Hematopoietic multipotent progenitor cell treated with erythropoietin and hydrocortisone succinate and interleukin-3 and kit ligand, for 4 days (in vitro differentiated cells): ENCODE data around the gene AP4E1.
"Not testable (repeated sequence)": the region's sequence is repeated elsewhere in the genome, so short reads cannot be mapped to it uniquely, and the experiment has no call there.

Experiments used
- DNase-seq: peaks from one replicate; pipeline ENCODE4 v3.0.0-alpha.2; 2015

AP4E1 gene

DNA sequence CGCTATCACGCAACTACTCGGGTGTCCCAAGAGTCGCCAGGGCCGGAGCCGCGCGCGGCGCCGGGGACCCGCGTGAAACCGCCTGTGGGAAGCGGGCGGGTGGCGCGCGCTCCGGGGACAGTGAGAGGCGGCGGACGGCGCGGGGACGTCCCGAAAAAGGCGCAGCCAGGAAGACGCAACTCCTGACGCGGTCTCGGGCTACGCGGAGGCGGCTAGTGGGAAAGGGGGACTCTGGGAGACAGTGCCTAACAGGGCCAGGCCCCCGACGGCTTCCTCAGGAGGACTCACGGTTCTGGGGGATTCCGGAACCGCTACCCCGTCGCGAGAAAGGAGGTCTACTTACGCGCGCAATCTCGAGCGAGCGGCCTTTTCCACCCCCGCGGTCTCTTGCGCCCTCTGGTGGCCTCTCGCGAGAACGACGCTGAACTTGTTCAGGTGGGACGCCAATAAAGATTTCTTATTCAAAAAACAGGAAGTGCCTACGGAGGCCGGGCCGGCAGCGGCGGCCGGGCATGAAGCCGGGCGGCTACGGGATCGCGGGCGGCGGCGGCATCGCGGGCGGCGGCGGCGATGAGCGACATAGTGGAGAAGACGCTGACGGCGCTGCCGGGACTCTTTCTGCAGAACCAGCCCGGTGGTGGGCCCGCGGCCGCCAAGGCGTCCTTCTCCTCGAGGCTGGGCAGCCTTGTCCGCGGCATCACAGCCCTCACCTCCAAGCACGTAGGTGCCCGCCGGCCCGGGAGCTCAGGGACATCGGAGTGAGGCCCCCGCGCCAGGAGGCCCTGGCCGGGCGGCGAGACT, at the start of gene AP4E1:
Gene AP4E1, plus strand, starts transcription at position 475 of the 801 bp plus-strand sequence. Its CDS starts 96 bp downstream, at position 571.
- peak; percentile 97 for DNase-seq

DNA sequence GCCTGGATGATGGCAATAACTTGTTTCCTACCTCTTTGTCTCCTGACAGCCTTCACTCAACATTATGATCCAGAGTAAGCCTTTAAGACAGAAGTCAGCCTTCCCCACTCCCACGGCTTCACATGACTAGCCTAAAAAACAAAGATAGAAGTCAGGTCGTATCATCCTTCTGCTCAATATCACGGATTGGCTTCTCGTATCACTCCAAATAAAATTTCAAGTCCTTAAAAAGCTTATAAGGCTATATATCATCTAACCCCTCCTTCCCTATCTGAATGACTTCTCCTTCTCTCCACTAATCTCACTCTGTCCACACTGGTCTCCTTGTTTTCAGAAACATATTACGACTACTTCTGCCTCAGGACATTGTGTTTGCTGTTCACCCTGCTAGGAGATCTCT, 47.7 kb upstream of the AP4E1 start:
- DNase-seq: no peak

DNA sequence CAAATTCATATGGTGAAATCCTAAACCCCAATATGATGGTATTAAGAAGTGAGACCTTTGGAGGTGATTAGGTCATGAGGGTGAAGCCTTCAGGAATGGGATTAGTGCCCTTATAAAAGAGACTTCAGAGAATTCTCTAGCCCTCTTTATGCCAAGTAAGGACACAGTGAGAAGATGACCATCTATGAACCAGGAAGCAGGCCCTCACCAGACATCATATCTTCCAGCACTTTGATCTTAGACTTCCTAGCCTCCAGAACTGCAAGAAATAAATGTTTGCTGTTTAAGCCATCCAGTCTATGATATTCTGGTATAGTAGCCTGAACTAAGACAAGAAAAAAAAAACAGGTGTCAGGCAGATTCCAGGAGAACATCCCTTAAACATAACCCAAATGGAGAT, 45.9 kb upstream of the AP4E1 start:
- no peak for DNase-seq

DNA sequence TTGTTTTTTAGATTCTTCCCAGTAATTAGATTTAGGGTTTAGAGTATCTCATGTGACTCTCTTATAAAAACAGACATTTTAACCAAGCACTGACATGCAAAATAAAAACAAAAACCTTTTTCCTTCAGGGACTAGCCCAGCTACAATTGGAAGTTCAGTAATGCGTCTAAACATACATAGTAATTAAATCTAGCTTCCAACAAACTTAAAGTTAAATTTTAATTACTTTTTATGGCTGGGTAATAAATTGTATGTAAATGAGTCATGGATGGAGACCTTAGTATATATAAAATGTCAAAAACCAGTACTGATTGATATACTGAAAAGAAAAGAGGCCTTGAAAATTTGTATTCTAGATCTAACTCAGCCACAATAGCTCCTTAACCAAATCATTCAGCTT, 43.6 kb upstream of the AP4E1 start:
- DNase-seq: no peak

DNA sequence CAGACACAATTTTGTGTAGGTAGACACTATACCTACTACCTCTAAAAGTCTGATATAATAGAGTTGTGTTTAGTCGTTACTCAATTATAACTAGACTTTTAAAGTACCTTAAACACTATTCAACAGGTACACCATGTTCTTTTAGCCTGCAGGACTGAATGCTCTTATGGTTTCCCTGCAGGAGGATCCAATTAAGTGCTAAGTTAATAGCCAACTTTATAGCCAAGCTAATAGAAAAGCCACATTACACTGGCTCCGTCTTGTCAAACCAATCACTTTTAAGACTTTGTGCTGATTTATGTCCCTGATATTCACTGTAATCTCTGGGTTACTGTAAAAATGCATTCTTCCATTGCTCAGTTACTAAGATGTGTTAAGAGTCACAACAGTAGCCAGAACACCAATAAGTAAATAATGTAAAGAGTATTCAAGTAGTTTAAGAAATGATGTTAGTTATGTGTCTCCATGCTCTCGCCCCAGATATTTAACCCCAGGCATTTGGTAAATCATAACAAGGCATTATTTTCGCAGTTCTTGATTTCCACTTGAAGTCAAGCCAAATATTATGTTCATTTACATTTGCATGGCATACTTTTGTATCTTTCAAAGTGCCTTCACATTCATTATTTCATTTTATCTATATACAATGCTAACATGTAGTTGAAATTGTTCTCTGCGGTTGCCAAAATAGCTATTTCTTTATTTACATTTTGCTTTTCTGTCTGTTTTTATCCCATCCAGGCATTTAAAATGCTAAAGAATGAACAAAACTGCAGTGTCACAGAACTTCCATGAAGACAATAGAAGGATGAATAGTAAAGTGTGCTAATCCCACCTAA, 42.7 kb upstream of the AP4E1 start:
- DNase-seq: no peak

DNA sequence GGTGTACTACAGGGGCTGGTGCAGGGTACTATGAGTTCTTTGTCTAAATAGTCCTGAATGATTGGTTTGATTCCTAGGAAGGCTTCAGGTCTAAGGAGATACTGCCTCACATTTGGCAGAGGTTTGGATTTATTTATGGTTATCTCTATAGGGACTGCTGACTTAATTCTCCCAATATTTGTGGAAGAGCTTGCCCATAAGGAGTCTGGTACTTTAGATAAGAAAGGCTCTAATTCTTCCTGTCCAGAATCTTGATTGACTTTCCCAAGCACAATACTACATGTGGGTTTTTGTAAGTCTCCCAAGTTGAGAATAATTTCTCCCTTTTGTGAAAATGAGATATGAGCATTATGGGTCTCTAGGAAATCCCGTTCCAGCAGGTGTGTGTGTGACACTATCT, 36.7 kb upstream of the AP4E1 start:
- DNase-seq: peak; percentile 33

DNA sequence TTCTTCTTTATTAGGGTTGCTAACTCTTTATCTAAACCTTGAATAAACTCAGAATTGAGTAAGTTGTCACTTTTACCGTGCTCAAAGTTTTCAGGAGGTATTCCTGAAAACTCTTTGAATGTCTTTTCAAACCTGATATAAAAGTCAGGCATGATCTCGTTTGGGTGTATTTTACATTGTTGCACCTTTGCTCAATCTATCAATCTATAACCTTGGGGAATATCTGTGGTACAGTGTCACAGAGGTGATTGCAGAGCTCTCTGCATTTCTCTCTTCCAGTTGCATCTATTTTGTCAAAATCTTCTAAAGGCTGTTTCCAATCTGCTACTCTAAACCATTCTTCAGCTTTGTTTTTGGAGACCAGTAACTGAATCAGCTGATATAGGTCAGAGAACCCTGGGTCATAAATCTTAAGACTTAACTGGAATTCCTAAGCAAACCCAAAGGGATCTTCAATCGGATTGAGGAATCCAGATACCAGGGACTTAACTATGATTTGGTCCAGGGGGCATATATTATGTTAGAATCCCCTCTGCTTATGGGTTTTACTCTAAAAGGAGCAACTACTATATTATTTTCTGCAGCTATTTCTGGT, 35.6 kb upstream of the AP4E1 start:
- no peak for DNase-seq

DNA sequence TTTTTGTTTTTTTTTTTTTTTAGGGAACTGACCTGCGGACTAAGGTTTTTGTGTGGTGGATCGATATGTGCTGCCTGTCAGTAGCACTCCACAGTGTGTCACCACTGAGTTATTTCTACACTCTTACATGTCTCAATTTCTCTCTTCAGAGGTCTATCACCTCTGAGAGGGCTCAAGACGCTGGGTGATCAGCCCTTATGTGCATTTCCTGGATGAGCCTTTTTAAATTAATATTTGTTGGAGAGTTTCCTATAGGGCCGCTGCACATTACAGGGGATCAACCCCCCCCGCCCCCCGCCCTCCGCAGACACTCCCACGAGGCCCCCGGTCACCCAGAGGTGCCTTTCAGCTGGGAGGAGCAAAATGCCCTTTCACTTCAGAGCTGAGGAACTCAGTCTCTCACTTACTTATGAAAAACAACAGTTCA, 34.5 kb upstream of the AP4E1 start:
- DNase-seq: peak; percentile 57

DNA sequence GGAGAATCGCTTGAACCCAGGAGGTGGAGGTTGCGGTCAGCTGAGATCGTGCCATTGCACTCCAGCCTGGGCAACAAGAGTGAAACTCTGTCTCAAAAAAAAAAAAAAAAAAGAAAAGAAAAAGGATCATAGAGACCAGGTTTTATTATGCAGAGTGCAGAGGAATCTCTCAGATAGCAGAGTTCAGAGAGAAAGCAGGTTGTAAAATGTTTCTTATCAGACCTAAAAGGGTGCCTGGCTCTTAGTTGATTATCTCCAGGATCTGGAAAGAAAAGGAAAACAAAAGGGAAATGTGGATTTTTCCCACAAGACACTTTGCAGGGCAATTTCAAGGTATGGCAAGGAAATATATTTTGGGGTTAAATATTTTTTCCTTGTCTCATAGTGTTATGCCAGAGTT, 33.2 kb upstream of the AP4E1 start:
- DNase-seq: not testable (repeated sequence)

DNA sequence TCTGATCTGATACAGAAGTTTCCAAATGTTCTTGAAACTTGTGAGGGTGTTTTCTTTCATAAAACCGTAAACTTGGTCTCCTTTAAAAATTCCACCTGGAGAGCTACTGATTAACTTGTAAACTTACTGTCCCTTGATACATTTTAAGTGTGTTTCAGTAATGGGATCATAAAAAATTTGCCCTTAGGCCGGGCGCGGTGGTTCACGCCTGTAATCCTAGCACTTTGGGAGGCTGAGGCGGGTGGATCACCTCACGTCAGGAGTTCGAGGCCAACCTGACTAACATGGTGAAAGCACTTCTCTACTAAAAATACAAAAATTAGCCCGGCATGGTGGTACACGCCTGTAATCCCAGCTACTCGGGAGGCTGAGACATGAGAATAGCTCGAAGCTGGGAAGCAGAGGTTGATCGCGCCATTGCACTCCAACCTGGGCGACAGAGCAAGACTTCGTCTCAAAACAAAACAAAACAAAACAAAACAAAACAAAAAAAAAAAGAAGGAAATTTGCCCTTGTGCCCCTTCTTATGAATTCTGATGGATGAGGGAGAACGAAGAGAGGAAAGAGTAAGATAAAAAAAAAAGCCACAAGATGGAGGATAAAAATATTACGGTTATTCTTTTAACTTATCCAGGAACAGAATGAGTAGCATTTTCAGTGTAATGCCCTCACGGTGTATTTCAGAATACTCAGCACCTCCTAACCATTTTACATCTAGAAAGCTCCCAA, 32.1 kb upstream of the AP4E1 start:
- DNase-seq: no peak

DNA sequence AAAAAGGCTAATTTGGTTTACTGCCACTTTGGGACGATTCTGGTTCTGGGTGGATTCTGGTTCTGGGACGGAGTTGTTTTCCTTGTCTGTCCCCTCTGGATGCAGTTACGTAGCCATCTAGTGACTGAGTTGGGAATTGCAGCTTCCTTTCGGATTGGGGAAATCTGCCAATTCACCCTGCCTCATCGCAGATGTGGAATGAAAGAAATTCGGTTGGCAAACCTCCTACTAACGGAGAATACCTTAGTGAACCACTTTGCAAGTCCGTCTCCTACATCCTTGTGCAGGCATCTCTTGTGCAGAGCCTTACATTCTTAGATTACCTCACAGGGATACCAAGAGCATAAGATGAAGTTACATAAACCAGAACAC, 31.5 kb upstream of the AP4E1 start:
- DNase-seq: peak; percentile 91

DNA sequence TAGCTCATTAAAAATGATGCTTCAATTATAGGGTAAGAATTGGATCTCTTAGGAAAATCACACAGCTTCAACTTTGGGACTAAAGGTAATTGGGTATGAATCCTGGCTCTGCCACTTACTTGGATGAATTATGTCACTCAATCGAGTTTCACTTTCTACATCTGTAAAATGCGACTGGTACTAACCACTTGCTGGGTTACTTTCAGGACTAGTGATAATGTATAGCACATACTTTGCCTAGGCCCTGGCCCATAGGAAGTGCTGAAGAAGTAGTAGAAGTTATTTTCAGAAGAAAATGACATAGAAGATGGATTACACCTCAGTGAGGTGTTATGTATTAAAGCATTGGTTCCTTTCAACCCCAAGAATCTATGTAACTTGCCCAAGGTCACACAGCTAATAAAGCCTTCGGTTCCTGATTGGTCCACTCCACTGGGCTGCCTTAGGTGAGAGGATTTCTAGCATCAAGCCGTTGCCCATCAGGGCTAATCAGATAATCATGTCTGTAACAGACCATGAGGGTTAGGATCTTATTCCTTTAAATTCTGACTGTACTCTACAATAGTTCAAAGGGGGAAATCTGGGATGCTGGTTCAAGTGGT, 29.4 kb upstream of the AP4E1 start:
- DNase-seq: no peak

DNA sequence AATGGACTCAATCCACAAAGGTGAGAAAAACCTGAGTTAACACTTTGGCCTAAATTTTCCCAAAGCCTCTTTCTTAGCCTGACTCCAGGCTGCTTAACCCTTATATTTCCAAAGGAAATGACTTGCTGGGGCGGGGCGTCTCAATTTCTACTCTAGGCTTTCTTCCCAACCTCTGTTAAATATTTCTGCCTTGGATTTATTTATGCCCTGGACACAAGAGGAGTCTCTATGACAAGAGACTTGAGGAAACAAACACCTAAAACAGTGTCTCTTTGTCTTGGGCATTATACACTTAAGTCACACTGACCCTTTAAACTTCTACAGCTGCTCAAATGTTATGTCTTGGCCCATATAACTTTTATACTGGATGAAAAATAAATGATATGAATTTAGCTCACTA, 28.3 kb upstream of the AP4E1 start:
- no peak for DNase-seq

DNA sequence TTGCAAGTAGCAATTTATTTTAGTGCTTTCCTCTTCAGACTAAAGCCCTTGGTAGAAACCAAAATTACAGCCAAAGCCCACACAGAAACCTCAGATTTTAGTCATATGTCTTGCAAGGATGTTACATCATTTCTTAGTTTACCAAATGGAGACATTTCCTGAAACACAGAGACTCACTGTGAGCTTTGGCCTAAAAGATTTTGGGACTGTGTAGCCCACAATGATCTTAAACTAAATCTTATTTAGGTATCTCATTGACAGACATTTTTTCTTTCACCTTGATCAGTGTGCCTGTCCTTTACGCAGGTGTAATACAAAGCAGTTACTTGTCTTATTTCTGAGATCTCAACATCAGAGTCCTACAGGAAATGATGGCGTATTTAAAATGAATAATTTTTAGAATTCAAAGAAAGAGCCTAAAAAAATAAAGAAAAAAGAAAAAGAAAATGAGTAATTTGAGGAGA, 27.8 kb upstream of the AP4E1 start:
- DNase-seq: peak; percentile 57

DNA sequence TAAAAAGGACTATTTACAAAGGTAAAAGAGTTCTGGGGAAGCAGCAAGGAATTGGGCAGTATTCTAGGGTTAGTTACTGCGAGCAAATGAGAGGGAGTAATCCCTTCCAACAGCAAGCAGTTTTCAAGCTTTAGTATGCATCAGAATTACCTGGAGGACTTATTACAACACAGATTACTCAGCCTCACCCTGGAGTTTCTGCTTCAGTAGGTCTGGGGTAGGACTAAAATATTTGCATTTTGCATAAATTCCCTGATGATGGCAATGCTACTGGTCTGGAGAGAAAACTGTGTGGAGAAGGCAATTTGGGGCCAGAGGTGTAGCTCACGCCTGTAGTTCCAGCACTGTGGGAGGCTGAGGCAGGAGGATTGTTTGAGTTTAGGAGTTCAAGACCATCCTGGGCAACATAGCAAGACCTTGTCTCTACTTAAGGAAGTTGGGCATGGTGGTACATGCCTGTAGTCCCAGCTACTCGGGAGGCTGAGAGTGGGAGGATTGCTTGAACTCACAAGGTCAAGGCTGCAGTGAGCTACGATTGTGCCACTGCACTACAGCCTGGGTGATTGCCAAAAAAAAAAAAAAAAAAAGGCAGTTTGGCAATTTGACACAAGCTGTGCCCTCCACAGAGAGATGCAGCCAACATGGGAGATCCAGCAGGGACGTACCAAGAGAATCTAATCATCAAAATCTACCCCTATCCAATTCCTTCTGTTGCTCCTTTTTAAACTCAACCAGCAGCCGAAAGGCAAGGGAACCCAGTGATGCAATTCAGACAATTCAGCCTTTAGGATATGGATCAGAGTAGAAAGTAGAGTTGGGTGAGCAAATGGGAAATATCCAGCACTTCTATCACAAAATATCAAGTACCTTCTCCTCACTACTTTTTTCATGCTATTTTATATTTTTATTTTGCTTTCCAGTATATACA, 27.1 kb upstream of the AP4E1 start:
- peak; percentile 26 for DNase-seq

DNA sequence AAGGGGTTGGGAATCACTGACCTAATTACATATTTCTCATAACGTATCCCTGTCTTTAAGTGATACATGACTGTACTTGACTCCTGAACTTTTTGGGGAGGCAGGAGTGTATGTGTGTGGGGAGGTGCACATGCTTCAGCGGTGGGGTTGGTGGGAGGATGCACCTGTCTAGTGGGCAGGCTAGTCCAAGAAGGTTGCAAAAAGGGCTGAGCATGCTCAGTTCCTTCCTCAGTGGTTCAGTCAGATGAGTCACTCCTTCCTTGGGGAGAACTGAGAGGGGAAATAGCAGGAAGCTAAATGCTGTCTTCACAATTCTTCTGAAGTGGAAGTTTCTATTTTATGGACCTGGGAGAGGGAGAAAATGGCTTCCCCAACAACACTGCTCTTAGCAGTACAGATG, 24.6 kb upstream of the AP4E1 start:
- DNase-seq: peak; percentile 51

DNA sequence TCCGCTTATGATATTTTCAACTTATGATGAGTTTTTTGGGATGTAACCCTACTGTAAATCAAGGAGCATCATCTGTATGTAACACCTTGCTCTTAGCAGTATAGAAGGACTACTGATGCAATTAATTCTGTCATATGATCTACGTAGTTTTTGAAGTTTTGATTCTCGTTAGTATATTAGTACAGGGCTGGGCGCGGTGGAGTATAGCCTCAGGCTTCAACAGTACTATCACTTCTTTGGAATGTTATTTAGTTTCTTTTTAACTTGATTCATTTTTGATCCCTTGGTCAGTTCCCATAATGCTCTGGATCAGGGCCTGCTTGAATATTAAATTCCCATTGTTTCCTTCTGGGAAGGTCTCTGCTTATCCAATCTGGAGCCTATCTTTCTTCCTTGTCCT, 23.9 kb upstream of the AP4E1 start:
- no peak for DNase-seq

DNA sequence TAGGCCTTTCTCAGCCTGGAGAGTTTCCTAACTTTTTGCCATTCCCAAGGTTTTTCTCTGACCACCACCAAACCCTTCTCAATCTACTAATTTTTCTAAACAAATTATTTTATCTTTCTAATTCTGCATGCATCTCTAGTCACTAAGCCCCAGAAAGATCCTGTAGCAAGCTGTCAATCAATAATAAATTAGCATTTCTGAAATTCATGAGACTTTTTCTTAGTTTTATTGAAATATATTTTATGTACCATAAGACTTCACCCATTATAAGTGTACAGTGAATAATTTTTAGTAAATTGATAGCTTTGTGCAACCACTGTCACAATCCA, 22.4 kb upstream of the AP4E1 start:
- no peak for DNase-seq

DNA sequence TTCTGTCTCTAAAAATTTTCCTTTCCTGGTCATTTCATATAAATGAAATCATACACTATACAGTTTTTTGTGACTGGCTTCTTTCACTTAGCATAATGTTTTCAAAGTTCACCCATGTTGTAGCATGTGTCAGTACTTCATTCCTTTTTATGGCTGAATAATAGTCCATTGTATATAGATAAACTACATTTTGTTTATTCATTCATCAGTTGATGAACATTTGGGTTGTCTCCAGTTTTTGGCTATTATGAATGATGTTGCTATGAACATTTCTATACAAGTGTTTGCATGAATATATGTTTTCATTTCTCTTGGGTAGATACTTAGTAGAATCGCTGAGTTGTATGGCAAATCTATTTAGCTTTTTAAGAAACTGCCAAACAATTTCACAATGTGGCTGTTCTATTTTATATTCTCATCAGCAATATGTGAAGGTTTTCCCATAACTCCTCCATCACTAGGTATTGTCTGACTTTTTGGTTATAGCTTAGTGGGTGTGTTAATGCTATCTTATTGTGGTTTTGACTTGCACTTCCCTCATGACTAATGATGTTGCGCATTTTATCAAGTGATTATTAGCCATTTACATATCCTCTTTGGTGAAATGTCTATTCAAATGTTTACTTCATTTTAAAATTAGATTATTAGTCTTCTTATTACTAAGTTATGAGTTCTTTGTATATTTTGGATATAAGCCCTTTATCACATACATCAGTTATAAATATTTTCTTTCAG, 21.7 kb upstream of the AP4E1 start:
- DNase-seq: peak; percentile 38

DNA sequence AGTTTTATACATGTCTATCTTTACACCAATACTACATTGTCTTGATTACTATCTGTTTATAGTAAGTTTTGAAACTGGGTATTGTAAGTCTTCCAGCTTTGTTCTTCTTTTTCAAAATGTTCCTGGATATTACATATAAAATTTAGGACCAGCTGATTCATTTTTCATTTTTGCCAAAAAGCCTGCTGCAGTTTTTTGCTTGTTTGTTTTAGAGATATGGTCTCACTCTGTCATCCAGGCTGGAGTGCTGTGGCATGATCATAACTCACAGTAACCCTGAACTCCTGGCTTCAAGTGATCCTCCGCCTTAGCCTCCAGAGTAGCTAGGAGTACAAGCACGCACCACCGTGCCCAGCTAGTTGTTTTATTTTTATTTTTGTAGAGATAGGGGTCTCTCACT, 20.4 kb upstream of the AP4E1 start:
- no peak for DNase-seq

DNA sequence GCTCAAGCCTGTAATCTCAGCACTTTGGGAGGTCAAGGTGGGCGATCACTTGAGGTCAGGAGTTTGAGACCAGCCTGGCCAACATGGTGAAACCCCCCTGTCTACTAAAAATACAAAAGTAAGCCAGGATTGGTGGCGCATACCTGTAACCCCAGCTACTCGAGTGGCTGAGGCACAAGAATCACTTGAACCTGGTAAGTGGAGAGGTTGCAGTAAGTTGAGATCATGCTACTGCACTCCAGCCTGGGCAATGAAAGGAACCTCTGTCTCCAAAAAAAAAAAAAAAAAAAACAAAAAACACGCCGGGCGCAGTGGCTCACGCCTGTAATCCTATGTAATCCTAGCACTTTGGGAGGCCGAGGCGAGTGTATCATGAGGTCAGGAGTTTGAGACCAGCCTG, 18.9 kb upstream of the AP4E1 start:
- DNase-seq: no peak
